ENCODE data around the gene SUV39H2.
A peak's percentile ranks its signal among the peaks of the same experiment; 100 is the strongest.
"Not testable (repeated sequence)": the region's sequence is repeated elsewhere in the genome, so short reads cannot be mapped to it uniquely, and the experiment has no call there.

SUV39H2 gene

GRCh38 chr10:14875941-14876340 is 2.7 kb upstream of the SUV39H2 start:
- DNase-seq (ENCODE audit: low read depth), result no peak

- DNase-seq (ENCODE audit: low read depth), result no peak
Measured at GRCh38 chr10:14876764-14877163, 1.9 kb upstream of the SUV39H2 start.

- DNase-seq (ENCODE audit: low read depth), result peak; percentile 3
Measured at GRCh38 chr10:14879124-14879927, 660 bp downstream of the SUV39H2 start.

GRCh38 chr10:14879928-14880193 is 1.2 kb downstream of the SUV39H2 start:
- DNase-seq (ENCODE audit: low read depth), result no peak

- no peak for DNase-seq (ENCODE audit: low read depth)
Measured at GRCh38 chr10:14880229-14880628, 1.6 kb downstream of the SUV39H2 start.

GRCh38 chr10:14884082-14884481 is 5.4 kb downstream of the SUV39H2 start:
- no peak for DNase-seq (ENCODE audit: low read depth)

- DNase-seq (ENCODE audit: low read depth), result no peak
Measured at GRCh38 chr10:14889318-14889717, 10.7 kb downstream of the SUV39H2 start.

GRCh38 chr10:14891151-14891550 is 12.5 kb downstream of the SUV39H2 start:
- DNase-seq (ENCODE audit: low read depth), result no peak

GRCh38 chr10:14904316-14904732 is 25.7 kb downstream of the SUV39H2 start:
- no peak for DNase-seq (ENCODE audit: low read depth)

GRCh38 chr10:14904864-14905263 is 26.2 kb downstream of the SUV39H2 start:
- DNase-seq (ENCODE audit: low read depth), result no peak

- DNase-seq (ENCODE audit: low read depth), result no peak
Measured at GRCh38 chr10:14905890-14906289, 27.2 kb downstream of the SUV39H2 start.

- DNase-seq (ENCODE audit: low read depth), result no peak
Measured at GRCh38 chr10:14906765-14907164, 28.1 kb downstream of the SUV39H2 start.

- DNase-seq (ENCODE audit: low read depth), result not testable (repeated sequence)
Measured at GRCh38 chr10:14907591-14907990, 28.9 kb downstream of the SUV39H2 start.

GRCh38 chr10:14909101-14909500 is 30.4 kb downstream of the SUV39H2 start:
- DNase-seq (ENCODE audit: low read depth), result no peak

- no peak for DNase-seq (ENCODE audit: low read depth)
Measured at GRCh38 chr10:14910953-14911352, 32.3 kb downstream of the SUV39H2 start.

GRCh38 chr10:14911801-14912200 is 33.1 kb downstream of the SUV39H2 start:
- DNase-seq (ENCODE audit: low read depth), result no peak

GRCh38 chr10:14916600-14916999 is 37.9 kb downstream of the SUV39H2 start:
- DNase-seq (ENCODE audit: low read depth), result no peak

GRCh38 chr10:14917827-14918226 is 39.2 kb downstream of the SUV39H2 start:
- no peak for DNase-seq (ENCODE audit: low read depth)

GRCh38 chr10:14918964-14919363 is 40.3 kb downstream of the SUV39H2 start:
- no peak for DNase-seq (ENCODE audit: low read depth)

- no peak for DNase-seq (ENCODE audit: low read depth)
Measured at GRCh38 chr10:14924013-14924412, 45.3 kb downstream of the SUV39H2 start.

- no peak for DNase-seq (ENCODE audit: low read depth)
Measured at GRCh38 chr10:14925268-14925667, 46.6 kb downstream of the SUV39H2 start.

GRCh38 chr10:14926061-14926470 is 47.4 kb downstream of the SUV39H2 start:
- DNase-seq (ENCODE audit: low read depth), result no peak

GRCh38 chr10:14926722-14927416 is 48.2 kb downstream of the SUV39H2 start:
- no peak for DNase-seq (ENCODE audit: low read depth)

- no peak for DNase-seq (ENCODE audit: low read depth)
Measured at GRCh38 chr10:14930610-14931009, 51.9 kb downstream of the SUV39H2 start.
